G401 (cell line): Measurements from ENCODE around the gene ARID1B. TPM values are rescaled to one million over a fixed set of nuclear protein-coding genes. Genes with fewer than 3 reads are reported as not detected.

Experiments used
- DNase-seq: peaks from one replicate; pipeline ENCODE4 v3.0.0-alpha.2; 2015; ENCODE audit warnings: low spot score
- in situ Hi-C: cut with HindIII; loops from 2 replicates; pipeline ENCODE4 v1.10.0; 2016; ENCODE audit warnings: low sequenced_read_pairs, mixed read lengths
- total RNA-seq: library from RNA; depleted of rRNA; stranded (reverse); fragments of >200 nt; shearing (Covaris generic); gene quantifications from 2 replicates; pipeline ENCODE4 v1.2.3, GENCODE V29; 2014

ARID1B gene
- total RNA-seq, 1 experiment from 2014 or later, result 24.3 TPM

GRCh38 chr6:156809446-156810178, 32.4 kb downstream of the ARID1B start:
- in situ Hi-C loops, result no loop called here
- DNase-seq, result no peak

DNA sequence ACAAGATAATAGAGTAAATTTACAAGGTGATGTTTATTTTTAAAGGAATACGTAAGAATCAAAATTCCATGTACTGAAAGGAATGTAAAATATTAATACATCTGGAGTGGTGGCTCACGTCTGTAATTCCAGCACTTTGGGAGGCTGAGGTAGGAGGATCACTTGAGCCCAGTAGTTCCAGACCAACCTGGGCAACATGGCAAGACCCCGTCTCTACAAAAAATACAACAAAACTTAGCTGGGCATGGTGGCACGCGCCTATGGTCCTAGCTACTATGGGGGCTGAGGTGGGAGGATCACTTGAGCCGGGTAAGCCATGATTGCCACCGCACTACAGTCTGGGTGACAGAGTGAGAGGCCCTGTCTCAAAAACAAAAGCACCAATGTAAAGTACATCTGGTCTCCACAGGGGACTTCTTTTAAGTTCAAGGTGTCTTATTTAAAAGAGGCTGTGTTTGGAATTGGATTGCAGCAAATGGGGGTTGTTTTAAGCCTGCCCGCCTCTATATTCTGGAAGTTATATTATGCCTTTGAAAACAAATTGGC, 36.9 kb downstream of the ARID1B start:
- DNase-seq, result no peak
- in situ Hi-C loops, result no loop called here

DNA sequence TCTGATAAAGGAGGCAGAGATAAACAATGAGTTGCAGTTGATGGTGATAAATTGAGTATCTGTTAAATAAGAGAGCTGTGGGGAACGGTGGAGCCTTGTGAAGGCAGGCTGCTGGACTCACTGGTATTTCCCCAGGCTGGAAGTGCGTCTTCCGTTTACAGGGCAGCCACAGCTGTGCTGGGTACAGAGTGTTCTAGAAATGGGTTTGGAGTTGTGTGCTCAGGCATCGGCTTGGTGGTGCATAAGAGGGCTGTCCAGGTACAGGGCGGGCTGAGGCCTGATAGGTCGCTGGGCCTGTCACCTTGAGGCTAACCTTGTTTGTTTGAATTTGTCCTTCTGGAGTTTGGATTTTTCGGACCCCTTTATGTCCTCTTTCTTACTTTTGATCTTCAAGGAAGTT, 39.3 kb downstream of the ARID1B start:
- DNase-seq, result no peak
- in situ Hi-C loops, result no loop called here

DNA sequence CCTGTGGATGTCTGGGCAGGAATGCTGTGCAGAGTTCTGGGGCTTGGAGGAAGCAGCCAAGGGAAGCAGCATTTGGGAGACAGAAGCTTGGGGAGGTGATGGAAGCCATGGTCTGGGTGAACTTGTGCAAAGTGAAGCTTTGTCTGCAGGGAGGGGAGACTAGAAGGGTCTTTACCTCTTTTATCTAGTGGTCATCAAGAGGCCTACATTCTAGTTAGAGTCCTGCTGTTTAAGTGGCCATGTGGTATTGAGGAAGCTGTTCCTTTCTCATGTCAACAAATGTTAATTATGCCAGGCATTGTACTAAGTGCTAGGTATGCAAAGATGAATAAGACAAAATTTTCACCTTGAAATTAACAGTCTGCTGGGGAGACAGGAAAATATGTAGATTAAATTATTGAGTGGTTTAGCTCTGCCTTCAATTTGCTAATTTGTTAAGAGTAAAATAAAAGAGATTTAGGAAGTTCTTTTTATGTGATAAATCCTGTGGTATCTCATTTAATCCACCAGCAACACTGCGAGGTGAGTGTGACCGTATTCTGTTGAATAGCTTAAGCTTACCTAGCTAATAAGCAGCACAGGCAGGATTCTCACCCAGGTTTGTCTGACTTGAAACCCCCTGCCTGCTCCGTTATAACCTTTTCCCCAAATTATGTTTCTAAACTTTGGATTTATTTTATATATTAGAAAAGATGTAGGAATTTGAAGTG, 43.1 kb downstream of the ARID1B start:
- in situ Hi-C loops, result no loop called here
- no peak for DNase-seq

DNA sequence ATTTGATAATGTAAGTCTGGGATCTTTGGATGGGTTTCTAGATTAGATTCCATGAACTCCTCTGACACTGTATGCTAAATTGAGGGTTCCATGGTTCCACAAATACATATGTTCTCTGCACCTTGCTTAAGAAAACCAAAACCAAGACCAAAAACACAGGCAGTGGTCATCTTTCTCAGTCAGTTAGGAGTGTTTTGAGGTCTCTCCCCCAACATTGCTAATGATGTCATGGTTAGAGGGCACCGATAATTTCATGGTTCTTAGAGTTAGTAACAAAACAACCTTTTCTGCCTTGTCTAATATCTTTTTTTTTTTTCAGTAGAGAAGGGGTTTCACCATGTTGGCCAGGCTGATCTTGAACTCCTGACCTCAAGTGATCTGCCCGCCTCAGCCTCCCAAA, 44.5 kb downstream of the ARID1B start:
- in situ Hi-C loops, result no loop called here
- no peak for DNase-seq

GRCh38 chr6:156822747-156823206, 45.6 kb downstream of the ARID1B start:
- DNase-seq, result peak; percentile 76
- in situ Hi-C loops, result no loop called here

- no peak for DNase-seq
- in situ Hi-C loops, result no loop called here
Observed at GRCh38 chr6:156824142-156824541, 47.0 kb downstream of the ARID1B start.

GRCh38 chr6:156825475-156825874, 48.3 kb downstream of the ARID1B start:
- in situ Hi-C loops, result no loop called here
- DNase-seq, result no peak

- no peak for DNase-seq
- in situ Hi-C loops, result no loop called here
Observed at GRCh38 chr6:156826290-156826955, 49.2 kb downstream of the ARID1B start.

- DNase-seq, result peak; percentile 87
- in situ Hi-C loops, result no loop called here
Observed at GRCh38 chr6:156827382-156827781, 50.2 kb downstream of the ARID1B start.

GRCh38 chr6:156828280-156828703, 51.1 kb downstream of the ARID1B start:
- in situ Hi-C loops, result no loop called here
- DNase-seq, result peak; percentile 52

DNA sequence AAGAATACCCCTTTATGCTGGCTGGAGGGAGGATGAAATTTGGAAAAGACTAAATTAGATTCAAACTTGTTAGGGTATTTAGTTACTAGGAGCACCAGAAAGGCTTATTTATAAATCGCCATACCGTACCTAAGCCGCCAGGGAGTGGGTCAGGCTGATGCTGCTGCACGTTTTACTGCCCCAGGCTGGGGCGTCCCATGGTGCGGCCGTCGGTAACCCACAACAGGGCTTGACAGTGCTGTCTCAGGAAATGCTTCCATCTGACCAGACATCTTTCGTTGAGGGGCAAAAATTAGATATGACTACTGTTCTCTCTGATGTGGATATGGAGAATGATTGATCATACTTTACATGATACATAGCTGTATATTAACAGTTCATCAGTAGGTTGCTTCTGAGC, 52.9 kb downstream of the ARID1B start:
- in situ Hi-C loops, result no loop called here
- DNase-seq, result no peak

GRCh38 chr6:156832231-156832647, 55.1 kb downstream of the ARID1B start:
- DNase-seq, result peak; percentile 70

DNA sequence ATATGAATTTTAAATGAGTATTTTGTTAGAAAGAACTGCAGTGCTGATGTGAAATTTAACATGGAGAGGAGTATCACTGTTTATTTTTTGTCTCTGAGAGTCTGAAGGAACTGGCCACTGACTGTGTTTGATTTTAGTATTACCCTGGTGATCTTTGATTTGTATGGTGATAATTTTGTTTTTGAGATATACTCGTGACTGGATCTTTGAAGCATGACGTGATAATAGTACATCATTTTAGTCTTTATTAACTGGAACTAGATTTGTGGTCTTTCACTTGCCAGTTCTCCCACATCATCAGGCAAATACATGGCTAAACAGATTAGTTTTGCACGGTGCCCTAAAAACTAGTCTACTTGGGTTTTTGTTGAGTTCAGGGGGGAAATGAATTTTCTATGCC, 55.5 kb downstream of the ARID1B start:
- in situ Hi-C loops, result no loop called here

More at GRCh38 chr6:156832231-156832647, 55.1 kb downstream of the ARID1B start:
- in situ Hi-C loops, result no loop called here

GRCh38 chr6:156833755-156834154, 56.6 kb downstream of the ARID1B start:
- in situ Hi-C loops, result no loop called here
- no peak for DNase-seq

More for the DNA sequence above, 55.5 kb downstream of the ARID1B start:
- DNase-seq, result peak; percentile 44

GRCh38 chr6:156839129-156839528, 62.0 kb downstream of the ARID1B start:
- DNase-seq, result no peak
- in situ Hi-C loops, result no loop called here

- in situ Hi-C loops, result no loop called here
- DNase-seq, result peak; percentile 50
Observed at GRCh38 chr6:156839591-156840001, 62.4 kb downstream of the ARID1B start.

DNA sequence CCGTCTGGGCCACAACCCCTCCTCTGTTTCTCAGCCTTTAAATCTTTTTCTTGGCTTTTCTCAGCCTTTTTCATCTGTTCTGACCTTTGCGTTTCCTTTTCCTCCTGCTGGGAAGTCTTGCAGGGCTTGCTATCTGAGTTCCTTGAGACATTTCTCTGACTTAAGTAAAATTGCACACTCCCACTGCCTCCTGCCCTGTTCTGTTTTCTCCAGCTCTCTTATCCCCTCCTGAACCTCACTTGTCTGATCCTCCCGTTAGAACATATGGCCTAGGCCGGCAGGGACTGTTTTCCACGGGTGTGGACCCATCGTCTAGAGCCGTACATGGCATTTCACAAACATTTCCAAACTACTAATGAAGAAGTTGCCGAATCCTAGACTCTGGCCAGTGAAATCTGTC, 63.0 kb downstream of the ARID1B start:
- peak; percentile 36 for DNase-seq
- in situ Hi-C loops, result no loop called here

DNA sequence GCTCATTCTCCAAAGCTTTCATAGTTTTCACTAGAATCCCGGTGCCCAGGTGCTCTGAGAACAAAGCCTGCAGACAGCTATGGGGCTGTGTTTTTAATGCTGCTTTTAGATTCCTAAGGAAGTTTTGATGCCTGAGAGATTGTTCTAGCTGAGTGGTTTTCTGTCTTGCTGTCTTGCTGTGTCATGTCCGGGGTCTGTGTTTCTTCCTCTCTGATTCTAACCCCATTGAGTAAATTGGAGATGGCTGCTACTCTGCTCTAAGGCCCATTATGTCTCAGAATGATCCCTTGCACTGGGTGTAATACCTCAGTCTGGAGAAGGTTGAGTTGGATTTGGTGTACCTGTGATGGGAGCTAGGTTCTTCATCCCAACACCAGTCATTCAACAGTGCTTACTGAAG, 63.4 kb downstream of the ARID1B start:
- in situ Hi-C loops, result no loop called here
- no peak for DNase-seq

DNA sequence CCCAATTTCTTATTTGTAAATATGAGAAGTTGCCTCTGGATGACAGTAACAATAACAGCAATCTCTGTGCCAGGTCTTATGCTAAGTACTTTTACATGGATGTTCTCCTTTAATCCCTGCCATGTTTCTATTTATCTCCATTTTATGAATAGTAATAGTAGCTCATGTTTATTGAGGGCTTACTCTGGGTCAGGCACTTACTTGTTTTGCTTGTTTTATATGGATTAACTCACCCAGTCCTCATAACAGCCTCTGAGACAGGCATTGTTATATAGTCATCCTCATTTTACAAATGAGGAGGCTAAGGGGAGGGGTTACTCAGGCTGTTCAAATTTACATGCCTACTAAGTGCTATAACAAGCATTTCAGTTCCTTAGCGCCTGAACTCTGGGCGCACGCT, 64.3 kb downstream of the ARID1B start:
- in situ Hi-C loops, result no loop called here
- no peak for DNase-seq
